ENCODE results near the gene SLC45A3.

SLC45A3 gene

DNA sequence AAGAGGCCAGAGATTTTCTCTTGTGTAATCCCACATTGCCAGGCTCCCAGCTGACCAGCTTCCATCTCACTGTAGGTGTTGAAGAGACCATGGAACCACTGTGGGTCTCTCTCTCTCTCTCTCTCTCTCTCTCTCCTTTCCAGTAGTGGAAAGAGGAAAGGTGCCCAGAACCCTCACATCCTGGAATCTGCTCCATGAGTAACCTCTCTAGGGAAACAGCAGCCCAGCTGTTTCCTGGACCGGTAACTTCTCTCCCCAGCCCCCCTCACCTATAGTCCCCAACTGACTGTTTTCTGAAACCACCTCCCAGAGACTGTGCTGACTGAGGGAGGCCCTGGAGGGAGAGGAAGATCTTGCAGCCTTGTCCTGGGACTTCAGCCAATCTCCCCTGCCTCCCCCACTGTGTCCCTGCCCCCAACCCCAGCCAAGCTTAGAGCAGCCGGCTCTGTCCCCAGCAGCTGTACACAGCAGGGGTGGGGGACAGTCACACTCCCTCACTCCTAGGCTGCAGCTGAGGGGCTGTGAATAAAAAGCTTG is 20.6 kb upstream of the SLC45A3 start:
- DNase-seq = no peak

- DNase-seq = no peak
Observed at GRCh38 chr1:205699416-205699815, 19.1 kb upstream of the SLC45A3 start.

GRCh38 chr1:205698921-205699320 is 18.6 kb upstream of the SLC45A3 start:
- no peak for DNase-seq

- no peak for DNase-seq
Observed at GRCh38 chr1:205693421-205693991, 13.2 kb upstream of the SLC45A3 start.

GRCh38 chr1:205692423-205692822 is 12.1 kb upstream of the SLC45A3 start:
- no peak for DNase-seq

DNA sequence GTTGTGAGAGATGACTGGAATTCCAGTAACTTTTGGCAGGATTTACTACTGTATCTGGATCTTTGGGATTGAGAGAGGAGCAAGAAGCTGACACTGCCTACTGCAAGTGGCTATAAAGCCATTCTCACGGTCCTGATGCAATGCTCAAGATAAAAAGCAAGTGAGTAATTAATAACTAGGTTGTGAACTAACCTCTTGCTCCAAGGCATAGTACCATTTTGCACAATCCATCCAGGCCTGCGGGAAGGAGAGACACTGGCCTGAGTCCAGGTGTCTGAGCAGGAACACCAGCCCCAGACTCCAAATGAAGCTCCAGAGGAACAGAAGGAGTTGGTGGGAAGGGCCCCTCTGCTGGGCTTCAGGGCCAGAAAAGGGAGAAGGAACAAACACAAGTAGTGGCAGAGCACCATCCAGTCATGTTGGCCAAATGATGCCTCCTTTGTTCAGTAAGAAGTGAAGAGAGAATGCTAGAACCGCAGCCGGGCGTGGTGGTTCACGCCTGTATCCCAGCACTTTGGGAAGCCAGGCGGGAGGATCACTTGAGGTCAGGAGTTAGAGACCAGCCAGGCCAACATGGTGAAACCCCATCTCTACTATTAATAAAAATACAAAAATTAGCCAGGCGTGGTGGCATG is 9.9 kb upstream of the SLC45A3 start:
- DNase-seq = no peak

DNA sequence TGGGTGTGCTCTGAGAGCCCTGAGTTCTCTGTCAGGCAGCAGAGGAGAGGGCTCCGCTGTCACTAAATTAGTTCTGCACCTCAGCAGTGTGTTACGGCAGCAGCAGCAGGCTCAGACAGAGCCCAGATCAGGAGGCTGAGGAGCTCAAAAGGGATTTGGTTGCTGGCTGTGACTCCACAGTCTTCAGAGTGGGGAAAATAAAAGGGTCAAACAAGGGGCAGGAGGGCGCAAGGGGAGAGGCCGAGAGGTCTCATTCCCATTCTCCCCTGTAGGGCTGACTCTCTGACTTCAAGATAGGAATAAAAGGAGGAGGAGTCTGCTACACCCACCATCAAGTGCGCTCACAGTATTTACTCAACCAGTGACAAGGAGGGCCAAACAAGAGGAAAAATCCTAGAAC is 9.2 kb upstream of the SLC45A3 start:
- no peak for DNase-seq

- DNase-seq = no peak
Observed at GRCh38 chr1:205688171-205689080, 8.1 kb upstream of the SLC45A3 start.

- DNase-seq = no peak
Observed at GRCh38 chr1:205687242-205687641, 6.9 kb upstream of the SLC45A3 start.

DNA sequence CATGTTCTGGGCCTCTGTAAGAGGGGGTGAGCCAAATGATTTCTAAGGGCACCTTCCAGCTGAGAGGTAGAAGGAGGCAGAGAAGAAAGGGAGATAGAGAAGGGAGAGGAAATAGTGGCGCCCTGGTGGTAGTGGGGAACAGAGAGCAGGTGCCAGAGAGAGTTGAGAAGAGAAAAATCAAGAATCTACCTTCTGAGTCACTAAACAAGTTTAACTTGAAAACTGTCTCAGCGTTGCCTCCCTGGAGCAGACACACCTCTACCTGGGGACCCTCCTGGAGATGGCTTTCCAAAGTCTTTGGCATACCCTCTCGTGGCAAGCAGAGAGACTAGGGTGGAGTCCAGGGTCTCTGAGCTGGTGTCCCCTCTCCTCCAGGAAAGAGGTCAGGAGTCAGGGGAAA is 1.1 kb upstream of the SLC45A3 start:
- no peak for DNase-seq

- no peak for DNase-seq
Observed at GRCh38 chr1:205678286-205679111, 1.8 kb downstream of the SLC45A3 start.

GRCh38 chr1:205677167-205677566 is 3.1 kb downstream of the SLC45A3 start:
- no peak for DNase-seq

DNA sequence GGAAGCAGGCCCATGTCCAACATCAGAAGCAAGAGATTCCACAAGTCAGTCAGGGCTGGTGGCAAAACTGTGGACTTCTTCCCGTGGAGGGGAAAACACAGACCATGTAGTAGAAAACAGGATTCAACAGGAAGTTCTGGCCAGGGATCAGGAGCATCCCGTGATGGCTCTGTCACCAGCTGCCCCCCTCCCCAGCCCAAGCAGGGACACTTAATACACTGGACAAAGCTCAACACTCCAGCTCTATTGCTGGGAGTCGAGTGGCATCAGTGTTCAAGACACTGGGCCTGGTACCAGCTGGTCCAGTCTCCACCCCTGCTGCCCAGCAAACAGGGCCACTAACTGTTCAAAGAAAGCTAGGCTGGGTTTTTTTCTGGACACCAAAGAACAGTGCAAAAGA is 3.7 kb downstream of the SLC45A3 start:
- no peak for DNase-seq

DNA sequence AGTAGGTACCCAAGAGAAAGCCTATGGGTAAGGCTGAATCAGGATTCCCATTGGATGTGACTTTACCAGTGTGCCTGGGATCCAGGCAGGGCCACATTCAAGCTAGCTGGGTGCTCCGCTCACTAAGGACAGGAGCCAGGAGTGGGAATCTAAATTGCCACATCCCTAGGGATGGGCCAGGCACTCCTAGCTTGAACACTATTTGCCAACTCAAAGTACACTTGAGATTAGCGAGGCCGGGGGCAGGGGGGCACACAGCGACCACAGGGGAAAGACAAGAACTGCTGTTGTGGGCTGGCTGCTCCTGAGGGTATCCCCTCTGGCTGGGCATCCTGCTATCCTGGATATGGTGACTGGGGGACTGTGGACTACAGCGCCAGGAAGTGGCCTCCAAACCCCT is 4.3 kb downstream of the SLC45A3 start:
- DNase-seq = no peak

DNA sequence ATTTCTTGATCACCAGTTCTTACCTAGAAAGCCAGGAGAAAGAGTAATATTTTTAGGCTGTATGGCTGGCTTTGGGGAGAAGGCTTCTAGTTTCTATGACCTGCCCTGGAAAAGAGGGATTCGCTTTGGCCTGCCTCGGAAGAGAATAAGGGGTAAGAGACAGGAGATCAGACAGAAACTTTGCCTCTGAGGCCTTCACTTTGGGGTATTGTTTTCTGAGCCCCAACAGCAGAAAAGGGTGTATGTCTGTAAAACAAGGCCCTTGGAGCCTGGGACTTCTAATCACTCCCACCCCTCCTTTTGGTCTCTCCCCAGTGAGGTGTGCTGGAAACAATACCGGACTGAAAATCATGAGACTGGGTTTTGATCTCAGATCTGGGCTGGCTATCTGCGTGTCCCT is 5.1 kb downstream of the SLC45A3 start:
- DNase-seq = no peak

DNA sequence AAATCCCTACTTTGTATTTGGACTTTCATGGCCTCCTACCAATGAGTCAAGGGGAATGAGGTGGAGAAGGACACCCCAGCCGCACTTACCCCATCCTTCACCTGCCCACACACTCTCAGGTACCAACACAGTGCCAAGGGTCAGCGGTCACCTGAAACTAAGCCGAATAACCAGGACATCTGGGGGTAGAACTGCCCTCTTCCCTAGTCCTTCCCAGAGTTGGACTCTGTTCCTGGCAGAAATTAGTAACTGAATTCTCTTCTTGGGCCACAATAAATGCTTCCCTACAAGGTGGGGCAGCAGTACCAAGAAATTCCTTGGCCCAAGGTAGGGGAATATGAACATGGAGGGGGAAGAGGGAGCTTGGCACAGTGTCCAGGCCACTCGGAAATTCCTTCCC is 7.3 kb downstream of the SLC45A3 start:
- no peak for DNase-seq

- DNase-seq = no peak
Observed at GRCh38 chr1:205672395-205672889, 7.9 kb downstream of the SLC45A3 start.

GRCh38 chr1:205670611-205671430 is 9.5 kb downstream of the SLC45A3 start:
- no peak for DNase-seq

DNA sequence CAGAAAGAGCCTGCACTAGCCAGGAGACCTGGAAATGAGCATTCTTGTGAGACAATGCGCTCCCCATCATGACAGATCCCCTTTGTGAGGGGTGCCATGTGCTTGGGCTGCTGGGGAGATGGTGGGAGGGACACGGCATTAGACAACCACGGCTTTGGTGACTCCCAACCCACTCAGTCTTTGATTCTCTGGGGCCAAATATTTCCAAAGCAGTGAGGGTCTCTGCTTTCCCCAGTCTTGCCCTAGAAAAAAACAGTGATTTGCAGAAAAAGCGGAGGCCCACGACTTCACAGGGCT is 10.2 kb downstream of the SLC45A3 start:
- DNase-seq = no peak

DNA sequence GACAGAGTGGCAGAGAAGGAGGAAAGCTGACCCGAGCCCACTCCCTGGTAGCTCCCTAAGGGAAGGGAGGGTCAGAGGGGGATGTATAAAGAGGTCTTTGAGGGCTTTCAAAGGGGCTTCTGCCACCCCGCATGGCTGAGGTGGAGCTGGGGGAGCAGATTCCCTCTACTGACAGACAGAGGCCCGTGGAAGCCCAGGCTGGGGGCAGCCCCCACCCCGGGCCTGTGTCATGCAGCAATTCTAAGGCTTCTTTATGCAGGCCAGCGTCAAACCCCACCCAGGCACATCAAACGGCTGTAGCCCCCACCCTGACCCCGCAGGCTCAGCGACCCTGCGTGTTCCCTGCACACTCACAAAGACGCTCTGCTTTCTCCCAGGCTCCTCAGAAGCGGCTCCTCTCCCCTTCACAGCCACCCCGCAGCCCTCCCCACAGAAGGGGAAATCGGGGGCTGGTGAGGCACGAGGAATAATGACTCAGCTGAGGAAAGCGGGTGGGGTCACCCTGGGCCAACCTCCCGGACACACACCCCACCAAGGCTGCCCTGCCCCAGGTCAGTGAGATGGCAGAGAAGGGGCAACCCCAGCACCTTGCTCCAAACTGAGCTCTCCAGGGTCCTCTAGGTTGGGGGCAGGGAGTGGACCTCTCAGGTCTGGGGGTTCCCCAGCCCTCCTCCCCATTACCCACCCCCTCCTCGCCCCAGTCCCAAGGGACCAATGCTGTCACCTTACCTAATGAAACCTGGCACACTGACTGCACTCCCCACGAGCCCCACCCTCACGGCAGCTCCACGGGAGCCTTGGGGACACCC is 10.8 kb downstream of the SLC45A3 start:
- no peak for DNase-seq

- DNase-seq = no peak
Observed at GRCh38 chr1:205668951-205669340, 11.4 kb downstream of the SLC45A3 start.

All from NCI-H146 (cell line).